OCI-LY7 (cell line): ENCODE data around the gene PRH1. TPM values are rescaled to one million over a fixed set of nuclear protein-coding genes. Genes with fewer than 3 reads are reported as not detected.

Experiments used
- BruUV-seq: library from RNA; stranded (reverse); fragments of 400-500 nt; replicated peaks from 2 replicates; lab custom pipeline; 2021; lab: Mats Ljungman, UMichigan
- CTCF ChIA-PET: fragments of 300-600 bp; sonication (Branson Sonifier 250); formaldehyde crosslinking; loops from one replicate; lab custom pipeline; 2022; ENCODE audit warnings: antibody characterized with exemption; ENCODE audit not compliant: unreplicated experiment; lab: Charles Lee
- POLR2A ChIA-PET: fragments of 300-600 bp; sonication (Branson Sonifier 250); formaldehyde crosslinking; loops from one replicate; lab custom pipeline; 2022; ENCODE audit warnings: antibody characterized with exemption; lab: Charles Lee
- DNase-seq: peaks from one replicate; pipeline ENCODE4 v3.0.0-alpha.2; 2015; ENCODE audit warnings: low spot score
- H2AFZ ChIP-seq: fragments of 200-600 bp; sonication (generic), shearing (Covaris generic); 2 replicates; pipeline ENCODE4 v1.6.1; 2014; ENCODE audit warnings: mild to moderate bottlenecking, antibody characterized with exemption, low read length, moderate library complexity
- H3K27ac ChIP-seq: fragments of 200-600 bp; sonication (generic); 2 replicates; pipeline ENCODE4 v1.5.1; 2014; ENCODE audit warnings: mixed run types, low read depth, mild to moderate bottlenecking, moderate library complexity, low read length, inconsistent platforms; ENCODE audit not compliant: poor library complexity, severe bottlenecking
- H3K36me3 ChIP-seq: fragments of 200-600 bp; sonication (generic); 2 replicates; pipeline ENCODE4 v1.6.1; 2014; ENCODE audit warnings: mild to moderate bottlenecking, antibody characterized with exemption, low read length, moderate library complexity, mixed read lengths; ENCODE audit not compliant: insufficient read depth
- H3K4me1 ChIP-seq: fragments of 200-600 bp; sonication (generic); 2 replicates; pipeline ENCODE4 v1.5.1; 2014; ENCODE audit warnings: mild to moderate bottlenecking, low read length; ENCODE audit not compliant: insufficient read depth, poor library complexity, severe bottlenecking
- H3K4me2 ChIP-seq: fragments of 200-600 bp; sonication (generic); 2 replicates; pipeline ENCODE4 v1.6.1; 2014; ENCODE audit warnings: mild to moderate bottlenecking, low read length
- H3K4me3 ChIP-seq: fragments of 200-600 bp; sonication (generic); 2 replicates; pipeline ENCODE4 v1.5.1; 2014; ENCODE audit warnings: mild to moderate bottlenecking, low read depth, low read length; ENCODE audit not compliant: poor library complexity, severe bottlenecking
- H3K79me2 ChIP-seq: fragments of 200-600 bp; sonication (generic); 2 replicates; pipeline ENCODE4 v1.6.1; 2016; ENCODE audit warnings: low read depth, mild to moderate bottlenecking, low read length, moderate library complexity, mixed read lengths; ENCODE audit not compliant: insufficient read depth
- H3K9me2 ChIP-seq: fragments of 200-600 bp; sonication (generic); 2 replicates; pipeline ENCODE4 v1.6.1; 2016; ENCODE audit warnings: mild to moderate bottlenecking, low read length, mixed read lengths; ENCODE audit not compliant: insufficient read depth
- H3K9me3 ChIP-seq: fragments of 200-600 bp; sonication (generic); 2 replicates; pipeline ENCODE4 v1.6.1; 2014; ENCODE audit warnings: mild to moderate bottlenecking, mixed run types, low read length, mixed read lengths
- H4K20me1 ChIP-seq: fragments of 200-600 bp; sonication (generic); 2 replicates; pipeline ENCODE4 v1.6.1; 2014; ENCODE audit warnings: mild to moderate bottlenecking, antibody characterized with exemption, low read length, moderate library complexity, mixed read lengths; ENCODE audit not compliant: insufficient read depth
- CTCF ChIP-seq: fragments of 200-600 bp; sonication (generic); conservative IDR thresholded peaks from 2 replicates; pipeline ENCODE4 v1.5.1; 2014; ENCODE audit warnings: mild to moderate bottlenecking, antibody characterized with exemption, low read length, moderate library complexity, mixed read lengths
- EZH2phosphoT487 ChIP-seq: fragments of 200-600 bp; sonication (generic); IDR thresholded peaks from 2 replicates; pipeline ENCODE4 v1.6.1; 2018; ENCODE audit warnings: low read depth, borderline replicate concordance, mild to moderate bottlenecking, mixed run types, antibody characterized with exemption, low read length, moderate library complexity, mixed read lengths
- intact Hi-C: fragments of 100-400 bp; cut with micrococcal nuclease; formaldehyde crosslinking; loops from one replicate; pipeline ENCODE4 v1.10.0; 2022; ENCODE audit not compliant: unreplicated experiment
- total RNA-seq, 2 experiments: library from RNA; depleted of rRNA in 1 of 2; stranded (reverse); fragments of >200 nt in 1 of 2; shearing (Covaris generic) in 1 of 2; gene quantifications; 2 replicates each; pipeline ENCODE4 v1.2.3, GENCODE V29; 2014 to 2022

PRH1 gene
- total RNA-seq, 2 experiments from 2014 or later: 22.6 to 41.4 TPM

- ChIA-PET POLR2A (no interaction called here), CTCF (no interaction called here)
- no peaks in the 10 kb centered on the region for H3K9me3 ChIP-seq
- H3K27ac ChIP-seq: no peak overlapping the region
- no TSS peak for BruUV-seq
- no peaks in the 10 kb centered on the region for H4K20me1 ChIP-seq
- H3K4me1 ChIP-seq: no peaks in the 10 kb centered on the region
- H2AFZ ChIP-seq: no peak overlapping the region
- no peaks in the 10 kb centered on the region for H3K9me2 ChIP-seq
- H3K79me2 ChIP-seq: no peaks in the 10 kb centered on the region
- no peak for TF ChIP-seq EZH2phosphoT487
- no peak overlapping the region for H3K4me3 ChIP-seq
- no peak for DNase-seq
- no peak overlapping the region for H3K4me2 ChIP-seq
- H3K36me3 ChIP-seq: no peaks in the 10 kb centered on the region
- intact Hi-C loops: no loop called here
Observed at GRCh38 chr12:10861366-10861765, 22.7 kb downstream of the PRH1 start.

- no peak overlapping the region for H3K4me3 ChIP-seq
- no peaks in the 10 kb centered on the region for H3K79me2 ChIP-seq
- H3K9me2 ChIP-seq: no peaks in the 10 kb centered on the region
- no peaks in the 10 kb centered on the region for H3K9me3 ChIP-seq
- no peak for DNase-seq
- intact Hi-C loops: no loop called here
- no peak for TF ChIP-seq CTCF
- no peak for TF ChIP-seq EZH2phosphoT487
- H2AFZ ChIP-seq: no peak overlapping the region
- ChIA-PET POLR2A (interaction anchor here (0.9 kb wide), 1 partner anchor 8 kb away, joined by 4 read pairs; no protein-coding TSS in a partner anchor), CTCF (no interaction called here)
- H3K4me1 ChIP-seq: no peaks in the 10 kb centered on the region
- no TSS peak for BruUV-seq
- H3K36me3 ChIP-seq: no peaks in the 10 kb centered on the region
- H3K27ac ChIP-seq: no peak overlapping the region
- H3K4me2 ChIP-seq: no peak overlapping the region
- H4K20me1 ChIP-seq: no peaks in the 10 kb centered on the region
Observed at GRCh38 chr12:10855807-10856206, 28.2 kb downstream of the PRH1 start.

- intact Hi-C loops: no loop called here
- CTCF ChIA-PET: no interaction called here
Observed at GRCh38 chr12:10853776-10854175, 30.3 kb downstream of the PRH1 start.

More at GRCh38 chr12:10853776-10854175, 30.3 kb downstream of the PRH1 start:
- H3K4me1 ChIP-seq: no peaks in the 10 kb centered on the region
- POLR2A ChIA-PET: no interaction called here
- no peaks in the 10 kb centered on the region for H4K20me1 ChIP-seq
- H3K4me2 ChIP-seq: no peak overlapping the region
- no peak overlapping the region for H3K27ac ChIP-seq
- H3K9me2 ChIP-seq: no peaks in the 10 kb centered on the region
- H3K79me2 ChIP-seq: no peaks in the 10 kb centered on the region
- no peak for DNase-seq
- no peaks in the 10 kb centered on the region for H3K9me3 ChIP-seq
- no peak overlapping the region for H3K4me3 ChIP-seq
- no TSS peak for BruUV-seq
- TF ChIP-seq EZH2phosphoT487: no peak
- TF ChIP-seq CTCF: no peak
- H2AFZ ChIP-seq: no peak overlapping the region
- H3K36me3 ChIP-seq: no peaks in the 10 kb centered on the region
